HepG2 (cell line): Measurements from ENCODE around the gene ADRA1B. TPM values are rescaled to one million over a fixed set of nuclear protein-coding genes. Genes with fewer than 3 reads are reported as not detected.

Experiments used
- ATAC-seq: fragments of 200-7000 bp; cut with Tn5 transposase; 3 replicates; pipeline ENCODE4 v1.9.1; 2020; ENCODE audit warnings: mild to moderate bottlenecking, moderate library complexity
- BruUV-seq: library from RNA; stranded (reverse); fragments of 400-500 nt; replicated peaks from 2 replicates; lab custom pipeline; 2021; lab: Mats Ljungman, UMichigan
- CTCF ChIA-PET: fragments of 300-600 bp; formaldehyde crosslinking; extraction: SDS; loops from one replicate; lab custom pipeline; 2021; ENCODE audit warnings: low total read pairs, inconsistent platforms, low intra/inter-chr PET ratio; lab: Yijun Ruan, JAX
- POLR2A ChIA-PET: fragments of 350-600 bp; sonication (Branson Sonifier 250); formaldehyde crosslinking; loops from one replicate; lab custom pipeline; 2020; ENCODE audit warnings: antibody characterized with exemption, inconsistent platforms; lab: Yijun Ruan, JAX
- DNase-seq: peaks from one replicate; pipeline ENCODE4 v3.0.0-alpha.2; 2015; ENCODE audit warnings: low spot score
- FAIRE-seq: peaks from 3 replicates; lab custom pipeline; 2011; peaks lifted over from hg19 to GRCh38; lab: Jason Lieb, UNC
- H2AFZ ChIP-seq: one replicate; pipeline ENCODE4 v1.6.1; 2011; ENCODE audit warnings: low read length, inconsistent platforms
- H3K27ac ChIP-seq: fragments of 300-600 bp; 3 replicates; pipeline ENCODE4 v1.8.0; 2011; ENCODE audit warnings: mixed run types, mild to moderate bottlenecking, mixed read lengths, low read length, inconsistent platforms; ENCODE audit not compliant: insufficient read depth; ENCODE audit errors: extremely low read length
- H3K27me3 ChIP-seq, 2 experiments: fragments of 200-600 bp in 1 of 2; 2 replicates in 1 of 2; 3 replicates in 1 of 2; pipeline versions ENCODE4 v1.6.0 to v1.8.0; 2011; ENCODE audit warnings: low read length in 2 of 2, mild to moderate bottlenecking in 2 of 2, moderate library complexity in 2 of 2, inconsistent platforms in 1 of 2; ENCODE audit not compliant: insufficient read depth in 2 of 2, control insufficient read depth in 1 of 2
- H3K36me3 ChIP-seq, 2 experiments: fragments of 200-600 bp in 1 of 2; replicated peaks in 1 of 2; 2 replicates in 1 of 2; 3 replicates in 1 of 2; pipeline versions ENCODE4 v1.5.1 to v1.8.0; 2011; ENCODE audit warnings: low read length in 2 of 2, inconsistent platforms in 1 of 2; ENCODE audit not compliant: insufficient read depth in 2 of 2, control insufficient read depth in 1 of 2
- H3K4me1 ChIP-seq: 2 replicates; pipeline ENCODE4 v1.5.1; 2012; ENCODE audit warnings: low read length, inconsistent platforms; ENCODE audit not compliant: insufficient read depth
- H3K4me2 ChIP-seq: 2 replicates; pipeline ENCODE4 v1.6.0; 2011; ENCODE audit warnings: low read depth, low read length, inconsistent platforms
- H3K4me3 ChIP-seq, 3 experiments: fragments of 200-600 bp in 1 of 3; sonication (generic), shearing (Covaris generic) in 1 of 3; replicated peaks in 1 of 3; 2 replicates each; pipeline ENCODE4 v1.5.1; 2011 to 2016; ENCODE audit warnings: low read length in 3 of 3, inconsistent platforms in 2 of 3, low read depth in 2 of 3, mild to moderate bottlenecking in 2 of 3, control low read depth in 1 of 3, mixed read lengths in 1 of 3; ENCODE audit not compliant: insufficient read depth in 1 of 3
- H3K79me2 ChIP-seq: one replicate; pipeline ENCODE4 v1.6.1; 2011; ENCODE audit warnings: low read length, inconsistent platforms; ENCODE audit not compliant: insufficient read depth
- H3K9ac ChIP-seq: 2 replicates; pipeline ENCODE4 v1.6.0; 2011; ENCODE audit warnings: mild to moderate bottlenecking, low read depth, low read length, inconsistent platforms; ENCODE audit not compliant: insufficient read depth
- H3K9me3 ChIP-seq: 2 replicates; pipeline ENCODE4 v1.5.1; 2012; ENCODE audit warnings: mild to moderate bottlenecking, low read length
- H4K20me1 ChIP-seq: 2 replicates; pipeline ENCODE4 v1.6.0; 2011; ENCODE audit warnings: inconsistent platforms, mild to moderate bottlenecking, low read length, moderate library complexity; ENCODE audit not compliant: insufficient read depth
- AHR ChIP-seq: IDR thresholded peaks from 2 replicates; pipeline ENCODE4 v1.6.1; 2018; ENCODE audit warnings: missing genetic modification reagents, missing compliant biosample characterization
- JDP2 ChIP-seq: sonication (generic); formaldehyde crosslinking; IDR thresholded peaks from 2 replicates; pipeline ENCODE4 v1.8.1; 2022; ENCODE audit warnings: missing genetic modification reagents, borderline replicate concordance
- KDM5A ChIP-seq: fragments of 200-600 bp; sonication (generic); IDR thresholded peaks from 2 replicates; pipeline ENCODE4 v1.7.0; 2018; ENCODE audit warnings: antibody characterized with exemption, mild to moderate bottlenecking, low read length, borderline replicate concordance
- KLF12 ChIP-seq: sonication (generic); formaldehyde crosslinking; IDR thresholded peaks from 2 replicates; pipeline ENCODE4 v1.4.0; 2020; ENCODE audit warnings: missing genetic modification reagents, borderline replicate concordance
- ZNF224 ChIP-seq: sonication (generic); formaldehyde crosslinking; IDR thresholded peaks from 2 replicates; pipeline ENCODE4 v1.5.0; 2020; ENCODE audit warnings: mild to moderate bottlenecking, missing genetic modification reagents
- ZNF615 ChIP-seq: sonication (generic); formaldehyde crosslinking; IDR thresholded peaks from 2 replicates; pipeline ENCODE4 v1.5.0; 2020; ENCODE audit warnings: mild to moderate bottlenecking, missing genetic modification reagents, borderline replicate concordance
- WGBS: methylation state at CpG from one replicate; pipeline ENCODE4 v1.1.6; 2017; ENCODE audit warnings: low lambda C conversion rate; 5-methylcytosine and 5-hydroxymethylcytosine counted together
- in situ Hi-C: cut with HindIII; loops from 2 replicates; pipeline ENCODE4 v1.10.0; 2017; ENCODE audit warnings: low pct_unique_long_range_greater_than_20kb; ENCODE audit not compliant: extremely low pct_ligation_motif_present
- intact Hi-C: fragments of 100-400 bp; cut with micrococcal nuclease; formaldehyde crosslinking; loops from one replicate; pipeline ENCODE4 v1.10.0; 2022; ENCODE audit not compliant: unreplicated experiment
- polyA plus RNA-seq, 8 experiments: library from polyadenylated mRNA; depleted of rRNA in 3 of 8; stranded (reverse) in 7 of 8; unstranded in 1 of 8; fragments of >200 nt; fragmentation: Illumina TruSeq in 4 of 8; extraction: Trizol in 4 of 8; gene quantifications; 2 replicates each; pipeline versions ENCODE4 v1.2.1 to v1.2.3, GENCODE V29; 2011 to 2016; ENCODE audit warnings: low read depth in 4 of 8, missing spikeins in 1 of 8, mixed read lengths in 1 of 8; ENCODE audit not compliant: insufficient read depth in 1 of 8
- total RNA-seq, 5 experiments: library from RNA; depleted of rRNA; stranded (reverse); fragments of >200 nt; fragmentation: Illumina TruSeq; extraction: Trizol; gene quantifications; 2 replicates each; pipeline ENCODE4 v1.2.3, GENCODE V29; 2016; ENCODE audit warnings: low read depth in 1 of 5
- TF ChIP-seq, protein P1 (sequence below): sonication (generic); formaldehyde crosslinking; IDR thresholded peaks from 2 replicates; pipeline ENCODE4 v1.4.0; 2020; ENCODE audit warnings: mild to moderate bottlenecking, missing genetic modification reagents

The ADRA1B gene
- total and polyA plus RNA-seq, 2 of the 13 experiments (the other 11 are each of a cell fraction or from before 2014, with no cell fraction given): not detected

DNA sequence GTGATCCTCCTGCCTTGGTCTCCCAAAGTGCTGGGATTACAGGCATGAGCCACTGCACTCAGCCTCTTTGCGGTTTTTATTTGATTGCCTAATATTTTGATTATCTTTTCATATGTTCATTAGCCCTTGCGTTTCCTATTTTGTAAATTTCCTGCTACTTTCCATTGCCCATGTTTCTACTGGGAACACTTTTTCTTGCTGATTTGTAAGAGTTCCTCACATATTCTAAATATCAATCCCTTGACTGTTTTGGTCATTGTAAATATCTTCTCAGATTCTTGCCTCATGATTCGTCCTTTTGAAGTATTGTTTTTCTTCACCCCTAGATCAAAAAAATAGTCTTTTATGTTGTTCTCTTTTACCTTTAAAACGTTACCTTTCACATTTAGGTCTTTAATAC lies 54.8 kb downstream of the ADRA1B start (continued):
- TF ChIP-seq, protein P1, sequence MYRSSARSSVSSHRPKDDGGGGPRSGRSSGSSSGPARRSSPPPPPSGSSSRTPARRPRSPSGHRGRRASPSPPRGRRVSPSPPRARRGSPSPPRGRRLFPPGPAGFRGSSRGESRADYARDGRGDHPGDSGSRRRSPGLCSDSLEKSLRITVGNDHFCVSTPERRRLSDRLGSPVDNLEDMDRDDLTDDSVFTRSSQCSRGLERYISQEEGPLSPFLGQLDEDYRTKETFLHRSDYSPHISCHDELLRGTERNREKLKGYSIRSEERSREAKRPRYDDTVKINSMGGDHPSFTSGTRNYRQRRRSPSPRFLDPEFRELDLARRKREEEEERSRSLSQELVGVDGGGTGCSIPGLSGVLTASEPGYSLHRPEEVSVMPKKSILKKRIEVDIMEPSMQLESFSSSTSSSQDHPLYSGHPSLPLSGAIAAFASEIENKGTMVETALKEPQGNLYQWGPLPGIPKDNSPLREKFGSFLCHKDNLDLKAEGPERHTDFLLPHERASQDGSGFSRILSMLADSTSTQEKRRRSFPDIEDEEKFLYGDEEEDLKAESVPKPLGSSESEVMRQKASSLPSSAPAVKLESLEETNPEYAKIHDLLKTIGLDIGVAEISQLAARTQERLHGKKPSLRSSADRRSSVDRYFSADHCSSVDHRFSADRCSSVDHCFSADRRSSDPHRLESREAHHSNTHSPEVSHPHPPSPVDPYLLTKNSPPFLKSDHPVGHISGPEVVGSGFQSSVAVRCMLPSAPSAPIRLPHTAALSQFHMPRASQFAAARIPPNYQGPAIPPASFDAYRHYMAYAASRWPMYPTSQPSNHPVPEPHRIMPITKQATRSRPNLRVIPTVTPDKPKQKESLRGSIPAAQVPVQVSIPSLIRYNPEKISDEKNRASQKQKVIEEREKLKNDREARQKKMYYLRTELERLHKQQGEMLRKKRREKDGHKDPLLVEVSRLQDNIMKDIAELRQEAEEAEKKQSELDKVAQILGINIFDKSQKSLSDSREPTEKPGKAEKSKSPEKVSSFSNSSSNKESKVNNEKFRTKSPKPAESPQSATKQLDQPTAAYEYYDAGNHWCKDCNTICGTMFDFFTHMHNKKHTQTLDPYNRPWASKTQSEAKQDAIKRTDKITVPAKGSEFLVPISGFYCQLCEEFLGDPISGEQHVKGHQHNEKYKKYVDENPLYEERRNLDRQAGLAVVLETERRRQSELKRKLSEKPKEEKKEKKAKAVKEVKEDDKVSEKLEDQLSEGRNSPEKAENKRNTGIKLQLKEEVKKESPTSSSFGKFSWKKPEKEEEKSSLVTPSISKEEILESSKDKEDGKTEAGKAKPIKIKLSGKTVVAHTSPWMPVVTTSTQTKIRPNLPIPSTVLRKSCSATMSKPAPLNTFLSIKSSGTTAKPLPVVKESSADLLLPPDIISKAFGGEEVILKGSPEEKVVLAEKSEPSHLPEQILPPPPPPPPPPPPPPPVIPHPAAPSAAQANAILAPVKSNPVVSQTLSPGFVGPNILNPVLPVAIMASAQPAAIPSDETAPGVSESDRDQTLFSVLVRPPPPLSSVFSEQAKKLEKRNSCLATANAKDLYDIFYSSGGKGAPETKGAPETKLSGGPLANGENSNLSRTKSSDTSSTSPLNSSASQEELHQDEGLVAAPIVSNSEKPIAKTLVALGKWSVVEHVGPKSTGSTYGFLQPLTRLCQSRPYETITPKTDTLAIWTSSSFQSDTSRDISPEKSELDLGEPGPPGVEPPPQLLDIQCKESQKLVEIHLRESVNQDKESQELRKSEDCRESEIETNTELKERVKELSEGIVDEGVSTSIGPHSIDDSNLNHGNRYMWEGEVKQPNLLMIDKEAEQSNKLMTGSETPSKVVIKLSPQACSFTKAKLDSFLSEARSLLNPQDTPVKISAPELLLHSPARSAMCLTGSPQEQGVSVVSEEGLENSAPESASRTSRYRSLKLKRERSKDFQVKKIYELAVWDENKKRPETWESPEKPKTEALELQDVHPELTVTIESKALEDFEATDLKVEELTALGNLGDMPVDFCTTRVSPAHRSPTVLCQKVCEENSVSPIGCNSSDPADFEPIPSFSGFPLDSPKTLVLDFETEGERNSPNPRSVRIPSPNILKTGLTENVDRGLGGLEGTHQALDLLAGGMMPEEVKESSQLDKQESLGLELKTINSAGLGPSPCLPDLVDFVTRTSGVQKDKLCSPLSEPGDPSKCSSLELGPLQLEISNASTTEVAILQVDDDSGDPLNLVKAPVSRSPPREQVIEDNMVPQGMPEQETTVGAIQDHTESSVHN: no peak
- TF ChIP-seq KLF12 (CRISPR knock-in tag) (no peak), AHR (CRISPR knock-in tag) (no peak)

DNA sequence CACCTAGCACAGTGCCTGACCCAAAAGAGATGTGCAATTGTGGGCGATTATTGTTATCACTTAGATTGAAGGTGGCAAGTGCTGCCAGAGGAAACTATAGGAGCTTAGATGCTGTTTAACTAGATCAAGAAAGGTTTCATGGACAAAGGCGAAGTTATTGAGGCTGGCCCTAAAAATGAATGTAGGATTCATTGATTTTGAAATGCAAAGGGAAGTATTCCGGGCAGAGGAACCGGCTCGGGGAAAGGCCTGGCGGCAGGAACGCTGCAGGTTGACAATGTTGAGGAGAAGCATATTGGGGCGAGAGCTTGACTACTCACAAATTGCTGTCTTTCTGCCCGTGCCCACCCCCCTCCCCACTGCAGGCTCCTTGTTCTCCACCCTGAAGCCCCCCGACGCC lies 55.2 kb downstream of the ADRA1B start:
- Histone ChIP-seq H3K4me3 (no peak overlapping the region), H3K9me3 (no peaks in the 10 kb centered on the region), H3K27me3 (peaks cover 1 to 25% of the 10 kb centered on the region in 2 experiments; a peak in 4 of 5 replicates), H3K9ac (no peak overlapping the region), H3K4me2 (no peak overlapping the region), H3K36me3 (no peaks in the 10 kb centered on the region), H4K20me1 (no peaks in the 10 kb centered on the region), H3K27ac (no peak overlapping the region), H2AFZ (no peak overlapping the region), H3K79me2 (no peaks in the 10 kb centered on the region), H3K4me1 (no peaks in the 10 kb centered on the region)
- DNase-seq: no peak
- no peak for FAIRE-seq
- intact Hi-C loops (no loop called here), in situ Hi-C loops (no loop called here)
- WGBS: 31% methylated on average over 8 of the region's 11 CpGs
- POLR2A ChIA-PET: no interaction called here
- no peak for ATAC-seq
- CTCF ChIA-PET: no interaction called here
- no TSS peak for BruUV-seq
- no peak for TF ChIP-seq JDP2 (CRISPR knock-in tag)
- no peak for TF ChIP-seq ZNF615 (CRISPR knock-in tag)
- no peak for TF ChIP-seq KDM5A
- TF ChIP-seq ZNF224 (CRISPR knock-in tag): no peak
